OCI-LY1 (cell line): ENCODE data around the gene CACNG7.
"Not testable (repeated sequence)": the region's sequence is repeated elsewhere in the genome, so short reads cannot be mapped to it uniquely, and the experiment has no call there.

Source experiments
- H2AFZ ChIP-seq: fragments of 200-600 bp; sonication (generic), shearing (Covaris generic); 2 replicates; pipeline ENCODE4 v1.6.0; 2014; ENCODE audit warnings: antibody characterized with exemption, mild to moderate bottlenecking, low read length
- H3F3A ChIP-seq: fragments of 200-600 bp; sonication (generic), shearing (Covaris generic); 2 replicates; pipeline ENCODE4 v1.6.0; 2014; ENCODE audit warnings: mild to moderate bottlenecking, antibody characterized with exemption, low read length, moderate library complexity; ENCODE audit not compliant: insufficient read depth
- H3K27ac ChIP-seq: fragments of 200-600 bp; sonication (generic); 2 replicates; pipeline ENCODE4 v1.5.1; 2014; ENCODE audit warnings: low read length, mixed run types, mild to moderate bottlenecking, low read depth; ENCODE audit not compliant: poor library complexity, severe bottlenecking
- H3K27me3 ChIP-seq: fragments of 200-600 bp; sonication (generic); 2 replicates; pipeline ENCODE4 v1.6.0; 2014; ENCODE audit warnings: antibody characterized with exemption, mild to moderate bottlenecking, low read length, moderate library complexity; ENCODE audit not compliant: insufficient read depth
- H3K36me3 ChIP-seq: fragments of 200-600 bp; sonication (generic); 2 replicates; pipeline ENCODE4 v1.6.1; 2014; ENCODE audit warnings: mild to moderate bottlenecking, antibody characterized with exemption, low read length, moderate library complexity, mixed read lengths; ENCODE audit not compliant: insufficient read depth
- H3K4me1 ChIP-seq: fragments of 200-600 bp; sonication (generic); 2 replicates; pipeline ENCODE4 v1.5.1; 2014; ENCODE audit warnings: mild to moderate bottlenecking, low read length, moderate library complexity; ENCODE audit not compliant: insufficient read depth, severe bottlenecking
- H3K4me2 ChIP-seq: fragments of 200-600 bp; sonication (generic), shearing (Covaris generic); 2 replicates; pipeline ENCODE4 v1.6.1; 2014; ENCODE audit warnings: low read length
- H3K4me3 ChIP-seq: fragments of 200-600 bp; sonication (generic); 2 replicates; pipeline ENCODE4 v1.5.1; 2014; ENCODE audit warnings: low read length, low read depth, mild to moderate bottlenecking, mixed read lengths; ENCODE audit not compliant: poor library complexity, severe bottlenecking
- H3K79me2 ChIP-seq: fragments of 200-600 bp; shearing (Covaris generic); 2 replicates; pipeline ENCODE4 v1.6.1; 2016; ENCODE audit warnings: mixed run types, low read length, mixed read lengths; ENCODE audit not compliant: insufficient read depth
- H3K9ac ChIP-seq: fragments of 200-600 bp; sonication (generic), shearing (Covaris generic); 2 replicates; pipeline ENCODE4 v1.6.1; 2014; ENCODE audit warnings: mild to moderate bottlenecking, low read length, mixed read lengths
- H3K9me2 ChIP-seq: fragments of 200-600 bp; sonication (generic), shearing (Covaris generic); 2 replicates; pipeline ENCODE4 v1.6.1; 2014; ENCODE audit warnings: low read depth, mild to moderate bottlenecking, low read length, mixed read lengths
- H3K9me3 ChIP-seq: fragments of 200-600 bp; shearing (Covaris generic); 2 replicates; pipeline ENCODE4 v1.6.1; 2014; ENCODE audit warnings: low read length, mixed read lengths
- H4K20me1 ChIP-seq: fragments of 200-600 bp; sonication (generic), shearing (Covaris generic); 2 replicates; pipeline ENCODE4 v1.6.0; 2016; ENCODE audit warnings: mild to moderate bottlenecking, low read length; ENCODE audit not compliant: insufficient read depth
- EZH2 ChIP-seq: fragments of 200-600 bp; sonication (generic), shearing (Covaris generic); IDR thresholded peaks from 2 replicates; pipeline ENCODE4 v1.8.0; 2017; ENCODE audit warnings: borderline replicate concordance, mixed run types, mild to moderate bottlenecking, antibody characterized with exemption, low read length, moderate library complexity, mixed read lengths
- TF ChIP-seq, protein P1 (sequence below): fragments of 200-600 bp; sonication (generic), shearing (Covaris generic); IDR thresholded peaks from 2 replicates; pipeline ENCODE4 v1.5.1; 2017; ENCODE audit warnings: mild to moderate bottlenecking, antibody characterized with exemption, low read length, moderate library complexity, mixed read lengths

Gene CACNG7

DNA sequence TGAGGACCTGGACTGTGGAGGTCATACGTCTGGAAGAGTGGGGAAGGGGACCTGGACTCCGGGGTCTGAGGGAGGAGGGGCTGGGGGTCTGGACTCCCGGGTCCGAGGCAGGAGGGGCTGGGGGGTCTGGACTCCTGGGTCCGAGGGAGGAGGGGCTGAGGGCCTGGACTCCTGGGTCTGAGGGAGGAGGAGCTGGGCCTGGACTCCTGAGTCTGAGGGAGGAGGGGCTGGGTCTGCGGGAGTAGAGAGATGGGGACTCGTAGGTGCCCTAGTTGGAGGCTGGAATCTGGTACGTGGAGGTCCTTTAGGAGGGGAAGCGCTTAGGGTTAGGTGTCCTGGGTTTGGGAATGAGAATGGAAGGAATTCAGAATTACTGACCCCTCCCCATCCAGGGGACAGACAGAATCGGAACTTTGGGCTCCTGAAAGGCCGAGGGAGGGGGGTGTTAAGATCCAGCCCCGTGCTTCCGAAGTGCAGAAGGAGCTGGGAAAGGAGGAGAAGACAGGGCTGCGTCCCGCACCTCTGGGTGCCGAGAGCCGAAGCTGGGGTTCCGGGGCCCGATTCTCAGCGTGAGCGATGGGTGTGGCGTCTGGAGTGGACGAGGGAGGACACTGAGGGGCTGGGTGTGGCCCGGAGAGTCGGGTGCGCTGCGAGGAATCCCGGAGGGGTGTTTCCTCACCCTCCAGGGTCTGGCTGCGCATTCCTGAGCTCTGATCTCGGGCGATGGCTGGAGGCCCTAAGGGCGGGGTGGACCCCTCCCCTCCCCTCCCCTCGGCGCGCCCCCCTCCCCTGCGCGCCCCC is 40.8 kb upstream of the CACNG7 start:
- no peaks in the 10 kb centered on the region for H3K9me2 ChIP-seq
- no peak for TF ChIP-seq EZH2
- TF ChIP-seq, protein P1, sequence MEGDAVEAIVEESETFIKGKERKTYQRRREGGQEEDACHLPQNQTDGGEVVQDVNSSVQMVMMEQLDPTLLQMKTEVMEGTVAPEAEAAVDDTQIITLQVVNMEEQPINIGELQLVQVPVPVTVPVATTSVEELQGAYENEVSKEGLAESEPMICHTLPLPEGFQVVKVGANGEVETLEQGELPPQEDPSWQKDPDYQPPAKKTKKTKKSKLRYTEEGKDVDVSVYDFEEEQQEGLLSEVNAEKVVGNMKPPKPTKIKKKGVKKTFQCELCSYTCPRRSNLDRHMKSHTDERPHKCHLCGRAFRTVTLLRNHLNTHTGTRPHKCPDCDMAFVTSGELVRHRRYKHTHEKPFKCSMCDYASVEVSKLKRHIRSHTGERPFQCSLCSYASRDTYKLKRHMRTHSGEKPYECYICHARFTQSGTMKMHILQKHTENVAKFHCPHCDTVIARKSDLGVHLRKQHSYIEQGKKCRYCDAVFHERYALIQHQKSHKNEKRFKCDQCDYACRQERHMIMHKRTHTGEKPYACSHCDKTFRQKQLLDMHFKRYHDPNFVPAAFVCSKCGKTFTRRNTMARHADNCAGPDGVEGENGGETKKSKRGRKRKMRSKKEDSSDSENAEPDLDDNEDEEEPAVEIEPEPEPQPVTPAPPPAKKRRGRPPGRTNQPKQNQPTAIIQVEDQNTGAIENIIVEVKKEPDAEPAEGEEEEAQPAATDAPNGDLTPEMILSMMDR, result no peak
- H3K79me2 ChIP-seq, result no peaks in the 10 kb centered on the region
- H3K4me1 ChIP-seq, result no peaks in the 10 kb centered on the region
- no peak overlapping the region for H3K27ac ChIP-seq
- H4K20me1 ChIP-seq, result no peaks in the 10 kb centered on the region
- no peak overlapping the region for H3K4me3 ChIP-seq
- no peak overlapping the region for H3K4me2 ChIP-seq
- no peaks in the 10 kb centered on the region for H3K9me3 ChIP-seq
- no peak overlapping the region for H2AFZ ChIP-seq
- no peaks in the 10 kb centered on the region for H3K27me3 ChIP-seq
- no peaks in the 10 kb centered on the region for H3F3A ChIP-seq
- H3K36me3 ChIP-seq, result no peaks in the 10 kb centered on the region
- no peak overlapping the region for H3K9ac ChIP-seq

DNA sequence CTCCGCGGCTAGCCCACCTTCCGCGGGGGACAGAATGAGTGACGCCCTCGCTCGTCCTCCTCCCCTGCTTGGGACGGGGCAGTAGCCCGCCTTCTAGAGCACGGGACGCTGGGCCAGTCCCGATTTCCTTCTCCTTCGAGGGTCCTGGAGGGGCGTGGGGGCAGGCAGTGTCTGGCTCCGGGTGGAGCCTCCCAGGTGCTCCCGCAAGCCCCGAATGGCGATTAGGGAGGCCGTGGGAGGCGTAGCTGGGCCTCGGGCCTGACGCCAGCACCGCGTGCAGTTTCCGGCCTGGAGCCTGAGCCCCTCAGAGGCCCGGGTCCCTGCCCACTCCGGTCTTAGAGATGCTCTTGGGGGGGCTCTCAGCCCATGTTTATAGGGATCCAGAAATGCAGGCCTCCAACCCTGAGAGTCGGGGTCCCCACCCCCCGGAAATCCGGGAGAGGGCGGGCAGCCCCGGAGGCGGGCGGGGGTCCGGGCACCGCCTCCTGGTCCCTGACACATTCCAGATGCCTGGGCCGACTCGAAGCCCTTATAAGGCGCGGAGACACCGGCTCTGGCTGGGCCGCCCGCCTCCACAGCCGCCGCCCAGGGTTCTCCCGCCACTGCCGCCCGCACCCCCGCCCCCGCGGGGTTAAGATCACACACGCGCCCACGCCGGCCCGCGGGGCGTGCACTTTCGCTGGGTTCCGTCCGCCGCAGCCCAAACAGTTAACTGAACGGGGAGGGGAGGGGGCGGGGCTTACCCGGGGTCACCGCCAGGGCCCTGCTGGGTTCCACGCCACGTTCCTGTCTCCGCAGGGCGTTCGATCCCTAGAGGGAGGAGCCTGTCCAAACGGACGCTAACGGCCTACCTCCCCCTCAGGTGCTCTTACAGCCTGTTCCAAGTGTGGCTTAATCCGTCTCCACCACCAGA is 39.9 kb upstream of the CACNG7 start:
- Histone ChIP-seq H3K79me2 (no peaks in the 10 kb centered on the region), H2AFZ (no peak overlapping the region), H3K36me3 (no peaks in the 10 kb centered on the region), H3K4me1 (no peaks in the 10 kb centered on the region), H4K20me1 (no peaks in the 10 kb centered on the region), H3K27ac (no peak overlapping the region), H3K9ac (no peak overlapping the region), H3K9me3 (no peaks in the 10 kb centered on the region), H3K27me3 (no peaks in the 10 kb centered on the region), H3K9me2 (no peaks in the 10 kb centered on the region), H3F3A (no peaks in the 10 kb centered on the region), H3K4me3 (no peak overlapping the region), H3K4me2 (no peak overlapping the region)
- TF ChIP-seq, protein P1, result no peak
- TF ChIP-seq EZH2, result no peak

DNA sequence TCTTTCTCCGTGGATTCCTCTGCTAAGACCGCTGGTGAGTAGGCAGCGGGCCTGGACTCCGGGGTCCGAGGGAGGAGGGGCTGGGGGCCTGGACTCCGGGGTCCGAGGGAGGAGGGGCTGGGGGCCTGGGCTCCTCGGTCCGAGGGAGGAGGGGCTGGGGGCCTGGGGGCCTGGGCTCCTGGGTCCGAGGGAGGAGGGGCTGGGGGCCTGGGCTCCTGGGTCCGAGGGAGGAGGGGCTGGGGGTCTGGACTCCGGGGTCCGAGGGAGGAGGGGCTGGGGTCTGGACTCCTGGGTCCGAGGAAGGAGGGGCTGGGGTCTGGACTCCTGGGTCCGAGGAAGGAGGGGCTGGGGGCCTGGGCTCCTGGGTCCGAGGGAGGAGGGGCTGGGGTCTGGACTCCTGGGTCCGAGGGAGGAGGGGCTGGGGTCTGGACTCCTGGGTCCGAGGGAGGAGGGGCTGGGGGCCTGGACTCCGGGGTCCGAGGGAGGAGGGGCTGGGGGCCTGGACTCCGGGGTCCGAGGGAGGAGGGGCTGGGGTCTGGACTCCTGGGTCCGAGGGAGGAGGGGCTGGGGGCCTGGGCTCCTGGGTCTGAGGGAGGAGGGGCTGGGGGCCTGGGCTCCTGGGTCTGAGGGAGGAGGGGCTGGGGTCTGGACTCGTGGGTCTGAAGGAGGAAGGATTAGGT is 39.1 kb upstream of the CACNG7 start:
- not testable (repeated sequence) for H3K9me3 ChIP-seq, H3K36me3 ChIP-seq, H3K4me1 ChIP-seq, H3K27ac ChIP-seq, H3K79me2 ChIP-seq, H3K27me3 ChIP-seq, H3F3A ChIP-seq, H2AFZ ChIP-seq, H3K4me3 ChIP-seq, H3K4me2 ChIP-seq, H4K20me1 ChIP-seq, H3K9me2 ChIP-seq, H3K9ac ChIP-seq
